Karpas-422 (cell line): Measurements from ENCODE around the gene PCP4. TPM values are rescaled to one million over a fixed set of nuclear protein-coding genes. Genes with fewer than 3 reads are reported as not detected.

Experiments
- DNase-seq: peaks from one replicate; pipeline ENCODE4 v3.0.0-alpha.2; 2015
- H2AFZ ChIP-seq: fragments of 200-600 bp; sonication (generic); 2 replicates; pipeline ENCODE4 v1.6.1; 2014; ENCODE audit warnings: antibody characterized with exemption, low read length, mixed read lengths
- H3K27ac ChIP-seq: fragments of 200-600 bp; sonication (generic); 2 replicates; pipeline ENCODE4 v1.5.1; 2014; ENCODE audit warnings: mild to moderate bottlenecking, low read length, moderate library complexity
- H3K27me3 ChIP-seq: fragments of 200-600 bp; sonication (generic); 2 replicates; pipeline ENCODE4 v1.6.1; 2014; ENCODE audit warnings: low read length, mixed read lengths
- H3K36me3 ChIP-seq: fragments of 200-600 bp; sonication (generic); 2 replicates; pipeline ENCODE4 v1.6.1; 2014; ENCODE audit warnings: low read length, mixed read lengths; ENCODE audit not compliant: insufficient read depth
- H3K4me1 ChIP-seq: fragments of 200-600 bp; sonication (generic); 2 replicates; pipeline ENCODE4 v1.6.1; 2014; ENCODE audit warnings: mild to moderate bottlenecking, low read length, mixed read lengths
- H3K4me2 ChIP-seq: fragments of 200-600 bp; sonication (generic); 2 replicates; pipeline ENCODE4 v1.6.1; 2014; ENCODE audit warnings: low read length, low read depth, mild to moderate bottlenecking; ENCODE audit not compliant: poor library complexity, severe bottlenecking
- H3K4me3 ChIP-seq: fragments of 200-600 bp; sonication (generic); 2 replicates; pipeline ENCODE4 v1.5.1; 2014; ENCODE audit warnings: mild to moderate bottlenecking, antibody characterized with exemption, low read length, mixed read lengths
- H3K79me2 ChIP-seq: fragments of 200-600 bp; sonication (generic); 2 replicates; pipeline ENCODE4 v1.6.1; 2014; ENCODE audit warnings: mild to moderate bottlenecking, low read length, mixed read lengths
- H3K9ac ChIP-seq: fragments of 200-600 bp; sonication (generic); 2 replicates; pipeline ENCODE4 v1.6.0; 2014; ENCODE audit warnings: low read length
- H3K9me2 ChIP-seq: fragments of 200-600 bp; sonication (generic), shearing (Covaris generic); replicated peaks from 2 replicates; pipeline ENCODE4 v1.6.0; 2014; ENCODE audit warnings: mild to moderate bottlenecking, low read length, moderate library complexity; ENCODE audit not compliant: insufficient read depth
- H3K9me3 ChIP-seq: fragments of 300-700, 200-600 bp; sonication (generic); 2 replicates; pipeline ENCODE4 v1.6.1; 2014; ENCODE audit warnings: low read length, mixed read lengths
- H4K20me1 ChIP-seq: fragments of 200-600 bp; sonication (generic); 2 replicates; pipeline ENCODE4 v1.6.1; 2014; ENCODE audit warnings: mild to moderate bottlenecking, antibody characterized with exemption, low read length, low read depth; ENCODE audit not compliant: insufficient read depth
- total RNA-seq: library from RNA; depleted of rRNA; stranded (reverse); fragments of >200 nt; shearing (Covaris generic); gene quantifications from 2 replicates; pipeline ENCODE4 v1.2.3, GENCODE V29; 2014; ENCODE audit warnings: low replicate concordance

The PCP4 gene
- total RNA-seq, 1 experiment from 2014 or later = not detected

- Histone ChIP-seq H3K4me2 (no peak overlapping the region), H3K4me3 (no peak overlapping the region), H3K9ac (no peak overlapping the region), H3K36me3 (no peaks in the 10 kb centered on the region), H3K27me3 (no peaks in the 10 kb centered on the region), H3K4me1 (no peaks in the 10 kb centered on the region), H3K79me2 (no peaks in the 10 kb centered on the region), H3K27ac (no peak overlapping the region), H3K9me3 (no peaks in the 10 kb centered on the region), H2AFZ (no peak overlapping the region), H3K9me2 (no peaks in the 10 kb centered on the region), H4K20me1 (no peaks in the 10 kb centered on the region)
- no peak for DNase-seq
Measured at GRCh38 chr21:39874206-39874605, 7.0 kb downstream of the PCP4 start.

- Histone ChIP-seq H3K4me1 (no peaks in the 10 kb centered on the region), H3K27me3 (no peaks in the 10 kb centered on the region), H4K20me1 (no peaks in the 10 kb centered on the region), H3K9me2 (no peaks in the 10 kb centered on the region), H2AFZ (no peak overlapping the region), H3K79me2 (no peaks in the 10 kb centered on the region), H3K27ac (no peak overlapping the region), H3K9ac (no peak overlapping the region), H3K4me3 (no peak overlapping the region), H3K9me3 (no peaks in the 10 kb centered on the region), H3K36me3 (no peaks in the 10 kb centered on the region), H3K4me2 (no peak overlapping the region)
- DNase-seq = no peak
Measured at GRCh38 chr21:39874759-39875158, 7.5 kb downstream of the PCP4 start.

- DNase-seq = no peak
- Histone ChIP-seq H3K79me2 (no peaks in the 10 kb centered on the region), H3K4me2 (no peak overlapping the region), H3K9ac (no peak overlapping the region), H3K27ac (no peak overlapping the region), H3K27me3 (peaks cover 6% of the 10 kb centered on the region; the same call in 1 of the 2 replicates), H3K36me3 (no peaks in the 10 kb centered on the region), H4K20me1 (no peaks in the 10 kb centered on the region), H3K4me1 (no peaks in the 10 kb centered on the region), H2AFZ (no peak overlapping the region), H3K9me2 (no peaks in the 10 kb centered on the region), H3K9me3 (no peaks in the 10 kb centered on the region), H3K4me3 (no peak overlapping the region)
Measured at GRCh38 chr21:39881661-39882060, 14.4 kb downstream of the PCP4 start.

- no peak for DNase-seq
Measured at GRCh38 chr21:39882151-39882838, 15.1 kb downstream of the PCP4 start.

GRCh38 chr21:39882839-39883195 is 15.6 kb downstream of the PCP4 start:
- H3K4me3 ChIP-seq = no peak overlapping the region

More at GRCh38 chr21:39882151-39882838, 15.1 kb downstream of the PCP4 start:
- Histone ChIP-seq H2AFZ (no peak overlapping the region), H3K4me1 (no peaks in the 10 kb centered on the region), H3K9ac (no peak overlapping the region), H3K4me2 (no peak overlapping the region), H4K20me1 (no peaks in the 10 kb centered on the region), H3K27me3 (peaks cover 6% of the 10 kb centered on the region; the same call in 1 of the 2 replicates), H3K9me3 (no peaks in the 10 kb centered on the region), H3K79me2 (no peaks in the 10 kb centered on the region), H3K4me3 (no peak overlapping the region), H3K9me2 (no peaks in the 10 kb centered on the region), H3K27ac (no peak overlapping the region), H3K36me3 (no peaks in the 10 kb centered on the region)

GRCh38 chr21:39885119-39885848 is 18.0 kb downstream of the PCP4 start:
- no peak overlapping the region for H3K4me2 ChIP-seq
- no peaks in the 10 kb centered on the region for H3K9me2 ChIP-seq
- no peaks in the 10 kb centered on the region for H3K9me3 ChIP-seq
- H3K4me1 ChIP-seq = no peaks in the 10 kb centered on the region
- H3K27ac ChIP-seq = no peak overlapping the region
- peaks cover 6% of the 10 kb centered on the region; the same call in 1 of the 2 replicates for H3K27me3 ChIP-seq
- H3K4me3 ChIP-seq = no peak overlapping the region
- no peaks in the 10 kb centered on the region for H3K36me3 ChIP-seq
- no peak for DNase-seq
- no peaks in the 10 kb centered on the region for H4K20me1 ChIP-seq
- H3K9ac ChIP-seq = no peak overlapping the region
- no peaks in the 10 kb centered on the region for H3K79me2 ChIP-seq
- H2AFZ ChIP-seq = no peak overlapping the region

More at GRCh38 chr21:39882839-39883195, 15.6 kb downstream of the PCP4 start:
- peaks cover 6% of the 10 kb centered on the region; the same call in 1 of the 2 replicates for H3K27me3 ChIP-seq
- no peaks in the 10 kb centered on the region for H3K36me3 ChIP-seq
- DNase-seq = no peak
- no peaks in the 10 kb centered on the region for H3K9me3 ChIP-seq
- H3K9ac ChIP-seq = no peak overlapping the region
- H3K79me2 ChIP-seq = no peaks in the 10 kb centered on the region
- H2AFZ ChIP-seq = no peak overlapping the region
- no peaks in the 10 kb centered on the region for H3K4me1 ChIP-seq
- no peak overlapping the region for H3K27ac ChIP-seq
- no peaks in the 10 kb centered on the region for H3K9me2 ChIP-seq
- H3K4me2 ChIP-seq = no peak overlapping the region
- no peaks in the 10 kb centered on the region for H4K20me1 ChIP-seq

GRCh38 chr21:39888848-39889247 is 21.6 kb downstream of the PCP4 start:
- Histone ChIP-seq H3K4me1 (no peaks in the 10 kb centered on the region), H3K4me3 (no peak overlapping the region), H3K4me2 (no peak overlapping the region), H4K20me1 (no peaks in the 10 kb centered on the region), H3K36me3 (no peaks in the 10 kb centered on the region), H3K27ac (no peak overlapping the region), H3K27me3 (no peaks in the 10 kb centered on the region), H3K9me3 (no peaks in the 10 kb centered on the region), H3K79me2 (no peaks in the 10 kb centered on the region), H3K9ac (no peak overlapping the region), H3K9me2 (no peaks in the 10 kb centered on the region), H2AFZ (no peak overlapping the region)
- DNase-seq = no peak

GRCh38 chr21:39891111-39891510 is 23.9 kb downstream of the PCP4 start:
- Histone ChIP-seq H4K20me1 (no peaks in the 10 kb centered on the region), H3K4me1 (no peaks in the 10 kb centered on the region), H3K4me3 (no peak overlapping the region), H3K27me3 (no peaks in the 10 kb centered on the region), H3K9ac (no peak overlapping the region), H3K4me2 (no peak overlapping the region), H3K9me2 (no peaks in the 10 kb centered on the region), H3K79me2 (no peaks in the 10 kb centered on the region), H3K36me3 (no peaks in the 10 kb centered on the region), H3K9me3 (no peaks in the 10 kb centered on the region), H2AFZ (no peak overlapping the region), H3K27ac (no peak overlapping the region)
- no peak for DNase-seq
